OCI-LY3 (cell line): ENCODE measurements around the gene IP6K1.

ENCODE experiments used
- CTCF ChIP-seq: fragments of 200-600, 300-600 bp; sonication (generic); IDR thresholded peaks from 2 replicates; pipeline ENCODE4 v1.5.1; 2014; ENCODE audit warnings: antibody characterized with exemption, low read length, low read depth
- EZH2phosphoT487 ChIP-seq: fragments of 200-600 bp; shearing (Covaris generic); IDR thresholded peaks from 2 replicates; pipeline ENCODE4 v1.6.1; 2018; ENCODE audit warnings: antibody characterized with exemption, mixed run types, low read depth

- TF ChIP-seq CTCF = no peak
- TF ChIP-seq EZH2phosphoT487 = no peak
Measured at GRCh38 chr3:49723628-49724551, 62.5 kb downstream of the IP6K1 start, which contains the start of gene GMPPB.
